Activated CD8-positive, alpha-beta memory T cell treated with anti-CD3 and anti-CD28 coated beads, Interleukin-2, amount 50 U/mL, for 48 hours (primary cell): Measurements from ENCODE around the gene ANXA7.

Source experiments
- DNase-seq: peaks from one replicate; pipeline ENCODE4 v3.0.0-alpha.2; 2020

Gene ANXA7

DNA sequence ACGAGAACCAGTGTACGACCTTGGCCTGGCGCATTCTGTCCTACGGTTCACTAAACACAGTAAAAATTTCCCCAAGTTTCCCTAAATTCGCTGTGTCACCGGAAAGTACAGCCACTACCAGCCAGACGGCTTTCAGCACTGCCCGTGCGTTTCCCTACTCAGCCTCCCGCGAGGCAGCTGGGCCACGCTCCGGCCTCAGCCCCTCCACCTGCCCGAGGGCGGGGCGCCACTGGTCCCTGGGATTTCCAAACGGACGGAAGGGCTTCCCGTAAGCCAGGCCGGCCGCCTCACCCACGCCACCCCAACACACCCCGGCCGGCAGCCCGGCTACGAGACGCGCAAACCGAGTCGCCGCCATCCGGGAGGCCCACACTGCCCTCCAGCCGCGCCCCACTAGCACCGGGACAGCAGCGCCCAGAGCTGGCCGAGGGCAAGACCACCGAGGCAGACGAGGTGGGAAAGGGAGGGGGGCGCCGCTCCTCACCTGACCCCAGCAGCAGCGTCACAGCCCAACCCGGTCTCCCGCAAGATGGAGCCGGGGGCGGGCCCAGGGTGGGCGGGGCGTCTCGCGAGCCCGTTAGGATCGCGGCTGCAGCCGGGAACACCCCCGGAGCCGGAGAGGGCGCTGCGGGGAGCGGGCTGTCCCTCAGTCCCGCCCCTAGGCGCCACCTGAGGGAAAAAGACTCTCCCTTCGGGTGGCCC lies at the start of gene ANXA7:
Gene ANXA7 (minus strand): TSS at position 531 of the 702 bp plus-strand sequence. CDS start 13,202 bp downstream, outside the sequence.
- peak; percentile 97 for DNase-seq

DNA sequence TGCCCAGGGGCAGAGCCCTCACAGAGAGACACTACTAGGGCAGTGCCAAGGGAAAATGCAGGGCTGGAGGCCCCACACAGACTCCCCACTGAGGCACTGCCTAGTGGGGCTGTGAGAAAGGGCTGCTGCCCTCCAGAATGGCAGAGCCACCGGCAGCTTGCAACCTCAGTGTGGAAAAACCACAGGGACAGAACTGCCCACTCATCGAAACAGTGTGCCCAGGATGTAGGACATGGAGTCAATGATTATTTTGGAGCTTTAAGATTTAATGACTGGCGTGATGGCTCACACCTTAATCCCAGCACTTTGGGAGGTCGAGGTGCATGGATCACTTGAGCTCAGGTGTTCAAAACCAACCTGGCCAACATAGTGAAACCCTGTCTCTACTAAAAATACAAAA lies 47.0 kb upstream of the ANXA7 start:
- no peak for DNase-seq

DNA sequence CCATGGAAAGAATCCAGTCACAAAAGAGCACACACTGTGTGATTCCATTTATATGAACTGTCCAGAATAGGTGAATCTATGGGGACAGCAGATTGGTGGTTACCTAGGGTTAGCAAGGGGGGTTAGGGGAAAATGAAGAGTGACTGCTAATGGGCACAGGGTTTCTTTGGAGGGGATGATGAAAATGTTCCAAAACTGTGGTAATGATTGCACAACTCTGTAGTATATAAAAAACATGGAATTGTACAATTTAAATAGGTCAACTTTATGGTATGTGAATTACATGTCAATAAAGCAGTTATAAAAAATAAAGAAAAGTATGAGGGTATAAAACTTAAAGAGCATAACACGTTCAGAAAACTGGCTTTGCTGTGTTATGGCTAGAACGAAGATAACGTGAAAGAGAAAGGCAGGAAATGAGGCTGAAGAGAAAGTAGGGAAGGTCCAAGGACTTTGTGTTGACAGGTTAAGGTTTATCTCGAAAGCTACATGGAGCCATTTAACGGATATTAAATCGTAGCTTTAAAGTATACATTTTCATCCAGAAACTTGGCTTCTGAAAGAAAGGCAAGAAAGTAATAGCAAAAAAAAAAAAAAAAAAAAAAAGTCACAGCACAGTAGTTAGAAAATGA lies 45.9 kb upstream of the ANXA7 start:
- no peak for DNase-seq

DNA sequence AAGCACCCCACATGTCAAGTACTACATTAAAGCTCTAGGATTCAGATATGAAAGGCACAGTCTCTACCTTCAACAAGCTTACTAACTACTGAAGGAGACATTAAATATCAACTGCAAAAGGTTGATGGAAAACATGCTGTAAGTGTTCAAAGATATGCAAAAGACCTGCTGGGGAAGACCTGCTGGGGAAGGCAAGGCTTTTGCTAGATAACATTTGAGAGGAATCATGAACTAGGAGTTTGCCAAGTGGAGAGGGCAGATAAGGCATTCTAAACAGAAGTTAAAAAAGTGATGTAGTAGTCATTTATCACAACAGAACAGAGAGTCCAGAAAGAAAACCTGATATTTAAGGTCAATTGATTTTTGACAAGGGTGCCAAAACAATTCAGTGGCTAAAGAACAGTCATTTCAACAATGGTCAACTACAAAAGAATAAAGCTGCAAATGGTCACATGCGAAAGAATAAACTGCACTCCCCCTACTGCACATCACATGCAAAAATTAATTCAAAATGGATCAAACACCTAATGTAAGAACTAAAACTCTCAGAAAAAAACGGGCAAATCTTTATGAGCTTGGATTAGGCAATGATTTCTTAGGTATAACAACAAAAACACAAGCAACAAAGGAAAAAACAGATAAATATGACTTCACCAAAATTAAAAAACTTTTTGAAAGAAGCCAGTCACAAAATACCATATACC lies 42.5 kb upstream of the ANXA7 start:
- no peak for DNase-seq

DNA sequence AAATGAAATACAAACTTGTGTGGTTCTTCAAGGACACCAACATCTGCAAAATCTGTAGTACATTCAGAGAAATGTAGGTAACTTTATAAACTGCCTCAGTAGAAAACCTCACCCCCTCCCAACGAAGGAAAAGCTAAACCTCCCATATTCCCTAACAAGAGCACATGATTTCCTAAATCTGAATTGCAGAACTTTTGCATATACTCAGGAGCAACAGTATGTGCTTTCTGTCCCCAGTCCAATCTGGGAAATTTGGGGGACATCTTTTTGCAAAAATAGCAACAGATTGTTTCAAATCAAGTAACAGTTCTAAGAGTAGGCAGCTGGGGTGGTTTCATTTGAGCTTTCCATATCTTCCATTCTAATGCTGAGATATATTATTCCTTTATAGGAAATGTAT lies 35.3 kb upstream of the ANXA7 start:
- no peak for DNase-seq

DNA sequence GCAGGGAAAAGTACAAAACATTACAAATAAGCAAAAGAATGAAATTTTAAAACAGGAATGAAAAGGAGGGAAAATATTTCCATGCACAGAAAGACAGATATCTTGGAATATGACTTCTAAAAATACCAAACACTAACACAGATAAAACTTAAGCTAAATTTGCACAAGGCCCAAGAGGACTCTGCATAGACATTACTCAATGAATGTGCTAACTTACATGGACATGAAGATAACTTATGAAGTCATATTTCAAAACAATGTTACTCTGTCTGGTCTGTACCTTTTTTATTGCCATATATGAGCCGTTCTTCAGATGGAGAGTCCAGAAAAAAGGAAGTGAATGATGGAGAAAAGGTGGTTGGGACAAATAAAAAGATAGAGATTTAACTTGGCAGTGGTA lies 34.5 kb upstream of the ANXA7 start:
- no peak for DNase-seq

DNA sequence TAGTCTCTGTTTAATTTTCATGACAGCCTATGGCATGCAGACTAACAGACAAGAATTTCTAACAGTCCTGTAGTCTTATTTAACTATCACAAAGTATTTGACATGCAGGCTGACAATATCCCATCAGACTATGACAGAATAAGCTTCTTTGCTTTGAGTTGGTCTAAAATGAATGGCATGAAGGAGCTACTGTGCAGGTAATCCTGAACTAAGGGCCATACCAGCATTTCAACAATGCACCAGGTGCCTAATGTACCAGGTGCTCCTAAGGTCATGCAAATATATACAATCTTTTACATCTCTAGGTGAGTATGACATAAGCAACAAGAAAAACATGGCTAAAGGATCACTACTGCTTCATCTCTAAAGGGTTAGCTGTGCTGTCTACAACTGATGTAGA lies 33.1 kb upstream of the ANXA7 start:
- DNase-seq: no peak

DNA sequence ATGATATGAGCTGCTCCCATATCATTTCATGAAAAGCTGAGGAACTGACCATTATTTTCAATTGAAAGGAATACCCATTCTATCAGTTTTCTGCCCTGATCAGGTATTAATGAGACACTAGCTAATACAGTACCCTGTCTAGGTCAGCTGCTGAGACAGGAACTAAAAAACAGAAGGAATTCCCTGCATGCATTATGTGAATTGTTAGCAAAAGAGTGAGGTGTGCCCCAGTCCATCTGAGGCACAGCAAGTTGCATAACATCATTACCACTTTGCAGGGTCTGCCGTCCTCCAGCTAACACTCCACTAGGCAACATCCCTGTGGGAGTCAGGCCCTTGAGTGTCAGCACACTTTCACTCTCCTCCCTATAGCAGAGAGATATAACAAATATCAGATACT lies 30.6 kb upstream of the ANXA7 start:
- DNase-seq: no peak

DNA sequence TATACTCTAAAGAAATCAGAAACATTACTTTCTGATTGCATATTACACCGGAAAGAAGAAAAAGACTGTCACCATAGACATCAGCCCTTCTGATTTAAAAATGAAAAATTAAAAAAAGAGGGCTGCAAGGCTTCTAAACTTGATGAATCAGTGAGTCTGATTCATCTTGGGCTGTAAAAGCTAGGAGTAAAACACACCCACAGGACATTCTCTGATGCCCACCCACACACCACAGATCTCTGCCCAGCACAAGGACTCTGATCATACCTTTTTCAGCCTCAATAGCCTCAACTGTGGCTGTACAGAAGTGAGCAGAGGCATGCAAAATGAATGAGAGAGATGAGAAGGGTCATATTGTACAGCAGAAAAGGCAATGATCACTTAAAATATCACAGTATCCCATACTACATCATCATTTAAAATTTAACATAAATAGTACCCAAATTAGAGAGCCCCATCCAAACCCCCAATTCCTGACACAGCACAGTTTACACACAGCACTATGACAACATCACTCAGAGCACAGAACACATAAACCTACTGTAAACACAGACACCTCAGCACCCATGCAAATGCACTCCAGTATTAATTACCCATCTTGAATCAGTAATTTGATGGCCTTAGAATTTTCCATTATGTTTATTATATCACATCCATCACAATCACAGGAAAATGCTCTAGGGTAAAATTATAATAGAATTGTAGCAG lies 25.9 kb upstream of the ANXA7 start:
- no peak for DNase-seq

DNA sequence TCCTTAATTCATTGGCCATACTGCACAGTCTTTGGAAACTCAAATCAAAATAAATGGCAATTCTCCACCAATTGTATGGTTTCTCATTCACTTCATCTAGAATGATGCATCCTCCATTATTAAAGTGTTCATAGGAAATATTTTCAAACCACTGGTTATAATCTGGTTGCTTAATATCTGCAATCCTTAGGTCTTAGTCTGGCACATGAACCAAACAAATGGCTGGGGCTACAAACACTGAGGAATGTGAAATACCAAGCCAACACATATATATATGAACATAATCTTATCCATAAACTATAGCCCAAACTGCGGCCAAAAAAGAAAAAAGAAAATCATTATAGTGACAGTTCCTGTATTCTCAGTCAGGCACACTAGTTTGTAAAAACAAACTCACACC lies 25.2 kb upstream of the ANXA7 start:
- DNase-seq: no peak

DNA sequence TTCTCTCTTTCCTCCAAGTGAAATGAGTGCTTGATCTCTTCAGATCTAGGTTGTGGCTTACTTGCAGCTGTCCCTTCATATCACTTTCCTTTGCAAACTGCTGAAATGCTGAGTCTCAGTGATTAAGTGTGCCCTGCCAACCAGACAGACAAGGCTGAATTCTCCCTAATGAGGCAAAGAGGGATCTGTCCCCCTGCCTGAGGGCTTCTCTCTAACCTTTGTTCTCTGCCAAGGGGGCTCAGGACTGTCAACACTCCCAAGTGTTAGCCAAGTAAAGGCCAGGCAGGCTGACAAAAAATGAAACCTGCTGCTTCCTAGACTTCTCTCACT lies 19.6 kb upstream of the ANXA7 start, which contains the start of gene MSS51:
Gene MSS51 (minus strand): TSS at position 24 of the 330 bp plus-strand sequence. CDS start 5,277 bp downstream, outside the sequence.
- no peak for DNase-seq

DNA sequence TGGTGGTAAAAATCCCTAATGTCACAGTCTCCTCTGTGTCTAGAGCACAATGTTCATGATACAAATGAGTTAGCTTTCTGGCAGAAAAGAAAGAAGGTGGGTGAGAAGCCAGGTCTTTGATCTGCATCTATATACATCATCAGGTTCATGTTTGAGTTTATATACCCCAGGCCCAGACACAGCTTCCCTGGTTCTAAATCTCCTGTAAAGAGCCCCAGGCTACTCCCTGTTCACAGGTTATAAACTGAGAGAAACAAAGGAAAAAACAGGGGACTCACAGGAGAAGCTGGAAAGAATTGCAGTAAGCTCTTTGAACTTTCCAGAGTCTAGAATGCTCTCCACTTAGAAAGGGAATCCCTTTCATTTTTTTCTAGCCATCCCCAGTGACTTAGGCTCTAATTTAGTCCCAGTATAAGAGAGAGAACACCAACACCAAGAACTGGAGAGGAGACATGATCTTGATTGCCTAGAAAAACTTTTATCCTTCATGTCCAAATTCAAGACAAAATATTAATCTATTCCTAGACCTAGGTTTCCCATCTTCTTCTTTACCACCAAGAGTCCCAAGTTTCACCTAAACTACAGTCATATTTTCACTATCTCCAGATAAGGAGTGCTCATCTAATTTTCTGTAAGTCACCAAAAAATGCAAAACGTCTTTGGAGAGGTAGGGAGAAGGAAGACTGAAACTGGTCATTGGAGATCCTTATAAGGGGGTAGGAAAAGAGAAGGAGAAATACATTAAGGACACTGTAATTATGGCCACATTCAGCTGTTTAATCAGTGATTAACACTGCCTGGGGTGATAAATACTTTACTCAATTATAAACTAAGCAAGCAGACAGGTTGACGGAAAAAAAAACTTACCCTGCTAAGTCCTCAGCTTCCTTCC lies 19.0 kb upstream of the ANXA7 start:
- DNase-seq: no peak

DNA sequence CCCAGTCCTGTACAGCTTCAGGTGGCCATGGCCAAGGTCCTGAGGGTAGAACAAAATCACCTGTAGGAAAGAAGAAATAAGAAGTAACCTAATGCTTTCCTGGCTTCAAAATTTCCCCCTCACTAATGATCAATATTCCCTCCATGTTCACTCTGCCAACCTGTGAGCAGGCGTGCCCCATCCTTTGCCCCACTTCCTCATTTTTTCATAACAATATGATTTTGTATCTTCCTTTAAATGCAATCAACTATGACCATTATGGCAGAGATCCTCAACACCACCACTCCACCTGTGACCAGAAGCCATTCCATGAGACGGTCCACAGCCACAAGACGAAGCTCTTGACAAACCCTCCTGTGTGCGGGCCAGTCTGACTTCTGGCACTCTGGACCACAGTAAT lies 12.5 kb upstream of the ANXA7 start:
- DNase-seq: no peak

DNA sequence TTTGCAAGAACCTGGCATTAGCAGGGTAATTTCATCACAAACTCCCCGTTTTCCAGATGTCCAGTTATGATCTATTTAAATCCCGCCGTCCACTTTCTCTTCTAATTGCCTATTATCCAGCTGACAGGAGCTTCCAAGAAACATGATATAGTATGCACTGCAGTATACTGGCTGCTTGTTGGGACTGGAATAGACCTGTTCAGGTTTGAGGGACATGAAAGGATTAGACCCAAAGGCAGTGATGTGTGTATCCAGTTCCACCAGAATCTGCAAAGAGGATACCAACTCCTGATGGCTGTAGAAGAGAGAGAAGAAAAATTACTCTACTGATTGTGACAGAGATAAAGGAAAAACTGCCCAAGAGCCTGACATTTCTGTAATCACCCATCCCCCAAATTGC lies 10.6 kb upstream of the ANXA7 start:
- no peak for DNase-seq

DNA sequence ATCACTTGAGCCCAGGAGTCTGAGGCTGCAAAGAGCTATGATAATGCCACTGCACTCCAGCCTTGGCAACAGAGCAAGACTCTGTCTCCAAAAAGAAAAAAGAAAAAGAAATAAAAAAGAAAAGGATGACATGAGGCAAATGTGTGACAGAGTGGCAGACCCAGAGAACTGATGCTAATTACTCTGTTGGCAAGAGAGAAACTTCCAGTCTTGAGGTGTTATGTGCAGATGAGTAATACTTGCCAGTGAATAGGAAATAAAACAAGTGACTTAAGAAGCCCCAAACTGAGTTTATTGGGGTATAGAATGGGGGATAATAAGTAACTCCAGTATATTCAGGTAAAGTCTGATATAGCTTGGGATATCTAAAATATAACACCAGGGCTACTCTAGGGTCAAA lies 9.5 kb upstream of the ANXA7 start:
- DNase-seq: no peak

DNA sequence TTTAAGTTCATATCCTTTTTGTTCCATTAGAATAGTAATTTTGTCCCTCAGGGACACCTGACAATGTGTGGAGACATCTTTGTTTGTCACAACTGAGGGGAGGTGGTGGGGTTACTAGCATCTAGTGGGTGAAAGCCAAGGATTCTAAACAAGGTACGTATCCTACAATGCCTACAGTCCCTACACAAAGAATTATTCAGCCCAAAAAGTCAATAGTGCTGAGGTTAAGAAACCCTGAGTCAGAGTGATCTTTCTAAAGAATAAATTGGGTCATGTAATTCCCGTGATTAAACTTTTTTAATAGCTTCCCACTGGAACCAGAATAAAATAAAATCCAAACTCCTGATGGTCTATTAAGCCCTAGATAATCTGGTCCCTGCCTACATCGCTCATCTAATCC lies 2.7 kb upstream of the ANXA7 start:
- no peak for DNase-seq

DNA sequence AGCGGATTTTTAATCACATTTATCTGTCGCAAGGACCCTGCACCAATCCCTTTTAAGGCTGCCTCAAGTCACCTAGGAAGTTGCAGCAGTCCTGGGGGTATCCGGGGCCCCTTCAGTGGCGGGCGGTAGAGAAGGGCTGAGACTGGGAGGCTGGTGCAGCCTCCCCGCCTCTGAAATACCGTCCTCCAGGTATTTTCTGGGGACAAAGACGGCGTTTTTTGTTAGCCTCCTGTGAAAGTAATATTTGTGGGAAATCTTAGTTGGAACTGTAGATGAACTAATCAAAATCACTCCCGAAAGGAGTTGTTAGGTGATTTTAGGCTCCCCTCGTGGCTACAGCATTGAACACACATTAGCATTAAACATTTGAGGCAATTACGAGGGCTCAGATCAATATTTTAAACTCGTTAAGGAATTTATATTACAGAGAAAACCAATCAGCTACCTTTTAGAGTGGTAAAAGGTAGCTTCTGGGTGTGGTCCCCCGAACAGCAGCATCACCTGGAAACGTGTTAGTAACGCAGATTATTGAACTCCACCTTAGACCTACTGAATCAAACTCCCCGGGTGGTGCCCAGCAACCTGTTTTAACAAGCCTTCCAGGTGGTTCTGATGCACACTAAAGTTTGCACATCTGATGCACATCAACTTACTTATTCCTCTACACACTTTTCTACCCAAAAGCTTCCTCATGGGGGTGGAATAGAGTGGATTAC lies 530 bp upstream of the ANXA7 start:
- DNase-seq: no peak

DNA sequence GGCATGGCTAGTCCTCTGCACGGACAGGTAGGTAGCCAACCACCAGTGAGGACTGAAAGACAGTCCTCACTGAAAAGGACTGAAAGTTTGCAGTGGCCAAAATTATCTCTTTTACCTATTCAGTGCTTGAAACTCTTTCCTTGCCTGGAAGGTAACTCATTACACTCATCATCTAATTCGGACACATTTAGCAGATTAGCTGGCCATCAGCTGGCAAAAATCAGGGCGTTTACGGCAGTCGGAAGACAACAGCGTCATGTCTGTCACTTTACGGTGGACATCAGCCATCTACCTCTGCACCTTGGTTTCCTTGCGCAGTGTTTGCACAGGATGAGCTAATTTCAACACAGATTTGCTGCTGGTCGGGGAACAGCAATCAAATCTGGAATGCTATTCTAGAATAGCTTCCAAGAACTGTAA lies 740 bp downstream of the ANXA7 start:
- DNase-seq: no peak

DNA sequence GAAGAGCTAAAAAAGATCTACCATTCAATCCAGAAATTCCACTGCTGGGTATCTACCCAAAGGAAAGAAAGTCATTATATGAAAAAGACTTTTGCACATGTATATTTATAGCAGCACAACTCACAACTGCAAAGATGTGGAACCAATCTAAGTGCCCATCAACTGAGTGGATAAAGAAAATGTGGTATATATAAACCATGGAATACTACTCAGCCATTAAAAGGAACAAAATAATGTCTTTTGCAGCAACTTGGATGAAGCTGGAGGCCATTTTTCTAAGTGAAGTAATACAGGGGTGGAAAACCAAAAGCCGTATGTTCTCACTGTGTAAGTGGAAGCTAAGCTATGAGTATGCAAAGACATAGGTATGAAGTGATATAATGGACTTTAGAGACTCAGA lies 3.0 kb downstream of the ANXA7 start:
- no peak for DNase-seq

DNA sequence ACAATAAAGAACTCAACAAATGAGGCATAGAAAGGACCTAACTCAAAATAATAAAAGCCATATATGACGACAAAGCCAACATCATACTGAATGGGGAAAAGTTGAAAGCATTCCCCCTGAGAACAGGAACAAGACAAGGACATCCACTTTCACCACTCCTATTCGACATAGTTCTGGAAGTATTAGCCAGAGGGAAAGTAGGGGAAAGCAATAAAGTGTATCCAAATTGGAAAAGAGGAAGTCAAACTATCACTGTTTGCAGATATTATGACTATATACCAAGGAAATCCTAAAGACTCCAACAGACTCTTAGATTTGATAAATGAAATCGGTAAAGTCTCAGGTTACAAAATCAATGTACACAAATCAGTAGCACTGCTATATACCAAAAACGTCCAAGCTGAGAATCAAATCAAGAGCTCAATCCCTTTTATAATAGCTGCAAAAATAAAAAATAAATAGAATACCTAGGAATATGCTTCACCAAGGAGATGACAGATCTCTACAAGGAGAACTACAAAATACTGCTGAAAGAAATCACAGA lies 4.8 kb downstream of the ANXA7 start:
- DNase-seq: no peak

DNA sequence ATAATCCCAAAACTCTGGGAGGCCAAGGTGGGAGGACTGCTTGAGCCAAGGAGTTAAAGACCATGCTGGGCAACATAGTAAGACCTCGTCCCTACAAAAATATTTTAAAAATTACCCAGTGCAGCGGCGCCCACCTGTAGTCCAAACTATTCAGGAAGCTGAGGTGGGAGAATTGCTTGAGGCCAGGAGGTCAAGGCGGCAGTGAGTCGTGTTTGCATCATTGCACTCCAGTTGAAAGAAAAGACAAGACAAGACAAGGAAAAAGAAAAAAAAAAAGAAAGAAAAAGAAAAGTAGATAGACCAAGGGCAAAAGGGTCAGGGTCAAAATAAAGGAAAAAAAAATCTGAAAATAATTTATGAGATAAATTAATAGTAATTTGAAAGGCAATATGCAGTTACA lies 5.8 kb downstream of the ANXA7 start:
- no peak for DNase-seq

DNA sequence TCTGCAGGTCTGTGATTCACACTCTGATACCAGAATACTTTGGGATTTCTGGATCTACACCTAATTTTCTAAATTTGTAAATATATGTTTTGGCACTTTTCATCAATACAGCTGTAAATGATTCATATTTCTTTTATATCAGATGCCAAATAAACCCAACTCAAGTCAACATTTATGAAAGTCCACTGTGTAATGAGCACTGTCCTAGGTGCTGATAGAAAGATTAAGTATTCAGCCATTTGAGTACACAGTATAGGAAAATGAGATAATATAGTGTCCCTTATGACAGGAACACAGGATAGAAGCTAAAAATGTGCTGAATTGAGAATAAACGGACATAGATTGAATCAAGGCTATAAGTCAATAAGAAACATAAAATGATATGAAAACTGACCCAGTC lies 6.4 kb downstream of the ANXA7 start:
- no peak for DNase-seq
